Omental fat pad (tissue), 4 donors: ENCODE results near the gene CR1. TPM values are rescaled to one million over a fixed set of nuclear protein-coding genes. Genes with fewer than 3 reads are reported as not detected.

ENCODE experiments used
- ATAC-seq: fragments of 150-250 bp; one replicate; pipeline ENCODE4 v1.9.1; 2016; ENCODE audit warnings: mild to moderate bottlenecking, moderate library complexity; ENCODE audit not compliant: low FRiP score
- DNase-seq: peaks from one replicate; pipeline ENCODE4 v3.0.0-alpha.2; 2019; ENCODE audit warnings: low spot score
- total RNA-seq, 4 donors: library from RNA; depleted of rRNA; stranded (reverse); fragments of >200 nt; gene quantifications; one replicate each; pipeline ENCODE4 v1.1.0, GENCODE V29; 2016
- TF ChIP-seq, protein P1 (sequence below), 3 donors: fragments of 450-650 bp; IDR thresholded peaks; one replicate each; pipeline ENCODE4 v1.5.1; 2016 to 2017; ENCODE audit warnings: antibody characterized with exemption in 3 of 3, mild to moderate bottlenecking in 3 of 3, moderate library complexity in 2 of 3

Gene CR1
- total RNA-seq, 4 donors from 2014 or later: 9.1 to 29.2 (median 21.8) TPM

GRCh38 chr1:207649210-207649753 lies 153.3 kb downstream of the CR1 start:
- TF ChIP-seq, protein P1, sequence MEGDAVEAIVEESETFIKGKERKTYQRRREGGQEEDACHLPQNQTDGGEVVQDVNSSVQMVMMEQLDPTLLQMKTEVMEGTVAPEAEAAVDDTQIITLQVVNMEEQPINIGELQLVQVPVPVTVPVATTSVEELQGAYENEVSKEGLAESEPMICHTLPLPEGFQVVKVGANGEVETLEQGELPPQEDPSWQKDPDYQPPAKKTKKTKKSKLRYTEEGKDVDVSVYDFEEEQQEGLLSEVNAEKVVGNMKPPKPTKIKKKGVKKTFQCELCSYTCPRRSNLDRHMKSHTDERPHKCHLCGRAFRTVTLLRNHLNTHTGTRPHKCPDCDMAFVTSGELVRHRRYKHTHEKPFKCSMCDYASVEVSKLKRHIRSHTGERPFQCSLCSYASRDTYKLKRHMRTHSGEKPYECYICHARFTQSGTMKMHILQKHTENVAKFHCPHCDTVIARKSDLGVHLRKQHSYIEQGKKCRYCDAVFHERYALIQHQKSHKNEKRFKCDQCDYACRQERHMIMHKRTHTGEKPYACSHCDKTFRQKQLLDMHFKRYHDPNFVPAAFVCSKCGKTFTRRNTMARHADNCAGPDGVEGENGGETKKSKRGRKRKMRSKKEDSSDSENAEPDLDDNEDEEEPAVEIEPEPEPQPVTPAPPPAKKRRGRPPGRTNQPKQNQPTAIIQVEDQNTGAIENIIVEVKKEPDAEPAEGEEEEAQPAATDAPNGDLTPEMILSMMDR (IDR thresholded peaks at IDR 0.05): no peak
- DNase-seq (no peak), ATAC-seq (no peak)

DNA sequence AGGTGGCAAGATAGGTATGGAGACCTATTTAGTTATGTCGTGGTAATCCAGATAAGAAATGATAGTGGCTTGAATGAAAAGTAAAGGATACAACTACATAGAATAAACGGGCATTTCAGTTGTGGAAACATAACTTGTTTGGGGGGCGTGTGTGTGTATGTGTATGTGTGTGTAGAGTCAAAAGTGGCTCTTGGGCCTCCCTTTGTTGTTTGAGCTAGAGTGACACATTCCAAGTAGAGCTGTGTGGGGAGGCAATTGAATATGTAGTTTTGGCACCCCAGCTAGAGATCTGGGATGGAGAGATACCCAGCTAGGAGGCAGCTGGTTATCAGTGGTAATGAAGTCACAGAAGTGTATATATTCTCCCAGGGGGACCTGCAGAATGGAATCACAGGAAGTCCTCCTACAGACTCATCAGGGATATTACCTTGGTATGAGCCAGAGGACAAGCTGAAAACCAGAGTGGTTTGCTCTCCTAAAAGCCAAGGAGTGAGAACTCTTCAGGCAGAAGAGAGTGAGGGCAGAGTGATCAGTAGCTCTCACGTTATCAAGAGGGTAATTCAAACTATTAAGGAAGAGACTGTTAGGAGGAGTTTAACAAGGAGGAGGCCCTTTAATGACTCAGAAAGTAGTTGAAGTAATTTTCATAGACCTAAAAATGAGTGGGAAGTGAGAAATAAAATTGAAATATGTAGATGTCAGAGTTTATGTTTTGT lies 154.1 kb downstream of the CR1 start:
- ATAC-seq: no peak
- TF ChIP-seq, protein P1 (IDR thresholded peaks at IDR 0.05): no peak
- no peak for DNase-seq

- no peak for DNase-seq
- TF ChIP-seq, protein P1 (IDR thresholded peaks at IDR 0.05): no peak
- ATAC-seq: no peak
These were observed 155.6 kb downstream of the CR1 start for GRCh38 chr1:207651583-207651982.

GRCh38 chr1:207654320-207654719 lies 158.4 kb downstream of the CR1 start:
- DNase-seq (no peak), ATAC-seq (no peak)
- TF ChIP-seq, protein P1 (IDR thresholded peaks at IDR 0.05): no peak

DNA sequence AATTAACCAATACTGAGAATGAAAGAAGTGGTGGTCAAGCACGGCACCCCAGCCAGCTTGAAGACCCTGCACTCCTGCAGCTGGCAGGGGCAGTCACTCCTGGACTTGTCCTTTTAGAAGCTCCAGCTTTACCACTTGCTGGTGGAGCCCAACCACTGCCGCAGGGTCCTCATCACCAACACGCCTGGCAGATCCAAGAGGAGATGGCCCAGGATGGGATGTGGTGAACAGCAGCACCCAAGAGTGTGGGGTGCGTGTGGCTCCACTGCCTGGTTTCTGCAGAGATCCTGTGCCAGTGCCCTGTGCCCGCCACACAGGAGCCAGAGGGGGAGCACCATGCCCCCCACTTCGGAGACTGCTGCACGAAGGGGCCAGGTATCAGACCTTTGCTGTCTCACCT lies 162.5 kb downstream of the CR1 start:
- DNase-seq: no peak
- ATAC-seq: no peak
- TF ChIP-seq, protein P1 (IDR thresholded peaks at IDR 0.05): no peak

- DNase-seq (no peak), ATAC-seq (no peak)
- TF ChIP-seq, protein P1 (IDR thresholded peaks at IDR 0.05): no peak
These were observed 163.0 kb downstream of the CR1 start for GRCh38 chr1:207658904-207659485.
